VCaP (cell line): Measurements from ENCODE around the gene PIGS.
"Not testable (repeated sequence)": the region's sequence is repeated elsewhere in the genome, so short reads cannot be mapped to it uniquely, and the experiment has no call there.

Experiments
- H3K27ac ChIP-seq: fragments of 450-650 bp; 2 replicates; pipeline ENCODE4 v1.5.1; 2017
- TF ChIP-seq, protein P1 (sequence below): fragments of 450-650 bp; conservative IDR thresholded peaks from 2 replicates; pipeline ENCODE4 v1.5.1; 2017; ENCODE audit warnings: mild to moderate bottlenecking, moderate library complexity

Gene PIGS

DNA sequence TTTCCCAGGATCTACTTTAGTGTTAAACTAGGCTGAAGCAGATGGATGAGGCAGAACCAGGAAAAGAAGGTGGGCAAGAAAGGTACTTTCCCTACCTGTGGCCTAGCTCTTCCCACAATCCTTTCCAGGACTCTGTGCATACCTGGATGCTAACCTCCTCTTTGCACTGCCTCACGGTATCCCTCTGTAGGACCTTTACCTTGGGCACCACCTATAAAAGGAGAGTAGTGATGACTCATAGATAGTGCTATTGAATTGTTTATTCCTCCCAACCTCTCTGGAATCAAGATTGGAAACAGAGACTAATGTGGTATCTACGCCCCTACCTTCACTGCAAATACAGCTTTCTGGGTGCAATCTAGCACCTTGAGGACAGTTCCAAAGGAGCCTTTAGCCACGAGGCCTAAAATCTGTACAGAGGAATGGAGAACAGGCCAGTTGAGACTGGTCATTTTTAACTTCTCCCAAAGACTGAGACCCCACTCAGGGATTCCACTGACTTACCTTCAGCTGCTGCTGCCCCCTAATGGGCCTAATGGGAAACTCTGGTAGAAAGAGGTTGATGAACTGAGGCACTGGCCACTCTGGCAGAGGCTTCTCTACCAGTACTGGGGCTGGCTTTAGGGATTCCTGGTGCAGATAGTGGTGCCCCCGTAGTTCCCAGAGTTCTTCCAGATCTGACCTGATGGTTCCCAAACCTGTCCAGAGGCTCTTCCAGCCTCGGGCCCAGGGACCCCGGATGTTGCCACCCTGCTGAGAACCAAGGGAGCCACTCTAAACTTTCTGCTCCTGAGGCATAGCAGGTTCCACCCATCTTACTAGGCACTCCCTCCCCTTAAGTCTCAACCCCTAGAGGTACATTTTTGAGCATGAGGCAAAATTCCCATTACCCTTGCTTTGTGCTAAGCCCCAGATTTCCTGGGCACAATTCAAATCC, 41.9 kb upstream of the PIGS start:
- no peak overlapping the region for H3K27ac ChIP-seq
- TF ChIP-seq, protein P1, sequence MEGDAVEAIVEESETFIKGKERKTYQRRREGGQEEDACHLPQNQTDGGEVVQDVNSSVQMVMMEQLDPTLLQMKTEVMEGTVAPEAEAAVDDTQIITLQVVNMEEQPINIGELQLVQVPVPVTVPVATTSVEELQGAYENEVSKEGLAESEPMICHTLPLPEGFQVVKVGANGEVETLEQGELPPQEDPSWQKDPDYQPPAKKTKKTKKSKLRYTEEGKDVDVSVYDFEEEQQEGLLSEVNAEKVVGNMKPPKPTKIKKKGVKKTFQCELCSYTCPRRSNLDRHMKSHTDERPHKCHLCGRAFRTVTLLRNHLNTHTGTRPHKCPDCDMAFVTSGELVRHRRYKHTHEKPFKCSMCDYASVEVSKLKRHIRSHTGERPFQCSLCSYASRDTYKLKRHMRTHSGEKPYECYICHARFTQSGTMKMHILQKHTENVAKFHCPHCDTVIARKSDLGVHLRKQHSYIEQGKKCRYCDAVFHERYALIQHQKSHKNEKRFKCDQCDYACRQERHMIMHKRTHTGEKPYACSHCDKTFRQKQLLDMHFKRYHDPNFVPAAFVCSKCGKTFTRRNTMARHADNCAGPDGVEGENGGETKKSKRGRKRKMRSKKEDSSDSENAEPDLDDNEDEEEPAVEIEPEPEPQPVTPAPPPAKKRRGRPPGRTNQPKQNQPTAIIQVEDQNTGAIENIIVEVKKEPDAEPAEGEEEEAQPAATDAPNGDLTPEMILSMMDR: peak; percentile 87

DNA sequence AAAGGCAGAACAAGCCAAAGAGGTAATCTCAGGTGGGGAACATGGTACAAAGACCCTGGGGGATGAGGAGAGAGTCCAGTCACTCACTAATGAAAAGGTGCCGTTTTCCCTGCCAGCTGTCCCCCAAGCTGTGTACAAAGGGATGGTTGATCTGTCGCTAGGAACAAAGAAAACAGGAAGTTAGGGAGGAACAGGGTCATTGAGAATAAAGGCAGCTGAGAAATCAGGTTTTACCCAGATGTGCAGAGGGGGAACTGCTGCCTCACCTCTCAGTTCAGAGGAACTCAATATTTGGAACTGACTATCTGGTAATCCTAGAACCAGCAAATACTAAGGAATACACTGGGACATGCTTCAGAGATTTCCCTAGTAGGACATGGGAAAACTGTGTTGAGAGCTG, 41.2 kb upstream of the PIGS start:
- H3K27ac ChIP-seq: no peak overlapping the region
- TF ChIP-seq, protein P1: no peak

DNA sequence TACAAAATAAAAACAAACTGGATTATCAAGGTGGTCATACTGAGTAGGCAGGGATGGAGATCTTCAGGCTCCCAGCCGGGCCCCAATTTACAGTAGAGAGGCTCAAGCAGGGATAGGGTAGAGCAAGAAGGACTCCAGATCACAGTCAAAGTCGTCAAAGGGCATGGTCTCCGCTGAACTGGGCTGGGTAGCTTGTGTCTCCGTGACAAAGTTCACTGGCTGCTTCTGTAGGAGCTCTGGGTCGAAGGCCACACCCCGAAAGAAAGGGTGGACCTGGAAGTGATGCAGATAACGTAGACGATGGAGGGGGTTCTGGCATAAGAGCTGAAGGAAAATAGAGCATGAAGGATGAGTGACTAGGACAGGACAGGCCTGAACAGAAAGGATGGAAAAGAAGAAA, 39.1 kb upstream of the PIGS start:
- H3K27ac ChIP-seq: no peak overlapping the region
- TF ChIP-seq, protein P1: no peak

DNA sequence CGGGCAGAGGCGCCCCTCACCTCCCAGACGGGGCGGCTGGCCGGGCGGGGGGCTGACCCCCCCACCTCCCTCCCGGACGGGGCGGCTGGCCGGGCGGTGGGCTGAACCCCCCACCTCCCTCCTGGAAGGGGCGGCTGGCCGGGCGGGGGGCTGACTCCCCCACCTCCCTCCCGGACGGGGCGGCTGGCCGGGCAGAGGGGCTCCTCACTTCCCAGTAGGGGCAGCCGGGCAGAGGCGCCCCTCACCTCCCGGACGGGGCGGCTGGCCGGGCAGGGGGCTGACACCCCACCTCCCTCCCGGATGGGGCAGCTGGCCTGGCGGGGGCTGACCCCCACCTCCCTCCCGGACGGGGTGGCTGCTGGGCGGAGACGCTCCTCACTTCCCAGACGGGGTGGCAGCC, 32.7 kb upstream of the PIGS start:
- not testable (repeated sequence) for H3K27ac ChIP-seq

DNA sequence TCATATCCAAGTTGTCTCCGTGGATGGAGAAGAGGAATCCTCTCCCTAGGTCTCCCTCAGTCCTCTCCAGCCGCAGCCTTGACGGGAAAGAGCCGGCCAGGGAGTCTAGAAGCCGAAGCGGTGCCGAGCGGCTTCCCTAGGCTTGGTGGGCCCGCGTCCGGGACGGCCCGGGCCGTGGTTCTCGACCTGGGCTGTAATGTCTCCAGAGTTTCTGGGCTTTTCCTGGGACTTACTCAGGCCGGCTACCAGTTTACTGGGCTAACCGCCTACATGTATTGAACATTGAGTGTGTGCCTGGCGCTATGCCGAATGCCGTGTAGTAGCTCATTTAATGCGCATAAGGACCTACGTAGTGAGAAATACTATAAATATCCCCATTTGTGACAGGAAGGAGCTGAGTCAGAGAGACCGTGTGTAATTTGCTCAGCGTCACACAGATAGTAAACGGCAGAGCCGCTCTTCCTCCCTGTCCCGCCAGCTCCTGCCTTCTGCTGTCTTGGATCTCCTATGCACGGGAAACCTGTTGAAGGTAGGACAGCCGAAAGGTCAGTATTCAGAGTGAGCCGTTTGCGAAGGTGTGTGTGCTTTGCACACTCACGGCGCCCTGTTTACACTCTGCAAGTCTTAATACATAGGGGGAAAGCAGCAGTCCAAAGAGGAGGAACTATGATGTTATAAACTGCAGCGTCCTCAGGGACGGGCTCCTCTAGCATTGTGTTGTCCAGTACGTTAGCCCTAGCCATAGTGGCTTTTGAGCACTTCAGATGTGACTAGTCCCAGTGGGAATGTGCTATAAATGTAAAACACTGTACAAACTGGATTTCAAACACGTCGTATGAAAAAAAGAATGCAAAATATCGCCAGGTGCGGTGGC, 28.2 kb upstream of the PIGS start:
- H3K27ac ChIP-seq: peak overlapping the region; percentile 82
- TF ChIP-seq, protein P1: no peak

DNA sequence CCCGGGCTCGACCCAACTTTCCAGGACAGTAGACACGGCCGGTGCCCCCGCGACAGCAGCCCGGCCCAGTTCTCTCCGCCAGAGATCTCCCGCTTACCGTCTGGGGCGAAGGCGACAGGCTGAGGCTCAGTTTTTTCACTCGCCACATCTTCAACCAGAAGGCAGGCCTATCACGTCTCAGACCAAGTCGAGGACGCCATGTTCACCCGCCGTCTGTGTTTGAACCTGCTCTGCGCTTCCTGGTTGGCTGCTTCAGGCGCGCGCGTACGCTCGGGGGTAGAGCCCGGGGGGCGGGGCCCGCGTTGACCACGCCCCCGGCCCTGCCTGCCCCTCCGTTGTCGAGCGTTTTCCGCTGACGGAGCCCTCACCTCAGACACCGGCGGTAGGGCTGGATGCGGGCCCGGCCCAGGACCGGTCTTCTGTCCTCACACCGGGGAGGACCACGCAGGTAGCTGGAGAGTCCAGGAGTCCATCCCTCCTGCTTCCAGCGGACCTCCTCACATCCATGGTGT, 27.5 kb upstream of the PIGS start, which contains the start of gene SPAG5:
Gene SPAG5 (minus strand): TSS at position 227 of the 512 bp plus-strand sequence. CDS start 79 bp downstream, at position 148.
- TF ChIP-seq, protein P1: no peak
- peak within 1 kb of the TSS; percentile 82 for H3K27ac ChIP-seq

DNA sequence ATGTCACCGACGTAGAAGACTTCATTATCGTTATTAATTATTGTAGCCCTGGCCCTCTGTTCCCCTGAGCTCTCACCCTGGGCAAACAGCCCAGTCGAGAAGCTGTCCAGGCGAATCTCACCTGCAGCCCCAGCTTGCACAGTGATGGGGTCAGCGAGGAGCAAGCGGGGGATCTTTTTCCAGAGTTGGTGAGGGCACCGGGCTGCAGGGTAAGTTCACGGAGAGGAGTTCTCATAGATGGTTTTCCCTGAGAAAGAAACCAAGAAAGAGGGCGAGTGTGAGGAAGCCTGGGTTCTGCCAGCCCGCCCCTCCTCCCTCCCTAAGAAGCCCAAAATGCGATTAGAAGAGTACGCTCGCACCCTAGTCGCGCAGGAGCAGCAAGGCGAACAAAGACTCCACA, 27.1 kb upstream of the PIGS start:
- H3K27ac ChIP-seq: peak overlapping the region; percentile 82
- TF ChIP-seq, protein P1: no peak
